ENCODE data around the gene FAM110C.

DNA sequence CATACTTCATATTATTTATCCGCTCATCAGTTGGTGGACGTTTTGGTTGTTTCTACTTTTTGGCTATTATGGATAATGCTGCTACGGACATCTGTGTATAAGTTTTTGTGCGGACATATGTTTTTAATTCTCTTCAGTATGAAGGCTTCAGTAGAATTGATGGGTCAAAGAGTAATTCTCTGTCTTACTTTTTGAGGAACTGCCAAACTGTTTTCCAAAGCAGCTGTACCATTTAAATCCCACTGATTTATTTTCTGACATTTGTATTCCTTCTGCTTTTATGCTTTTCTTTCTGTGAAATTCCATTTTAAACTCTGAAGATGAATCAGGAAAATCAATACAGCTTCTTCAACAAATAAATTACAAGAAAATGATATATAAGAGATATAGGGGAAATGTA lies 20.8 kb downstream of the FAM110C start:
- TF ChIP-seq CTCF (IDR thresholded peaks at IDR 0.05) (no peak), POLR2AphosphoS5 (IDR thresholded peaks at IDR 0.05) (no peak)
